Rectal smooth muscle tissue (tissue), 1 donor: ENCODE data around the gene ERBB4.
"Not testable (repeated sequence)": the region's sequence is repeated elsewhere in the genome, so short reads cannot be mapped to it uniquely, and the experiment has no call there.

Source experiments
- H3K27ac ChIP-seq: one replicate; pipeline ENCODE4 v1.7.0; 2013; ENCODE audit warnings: low read depth, low read length, inconsistent platforms
- H3K27me3 ChIP-seq: one replicate; pipeline ENCODE4 v1.7.0; 2013; ENCODE audit warnings: low read length; ENCODE audit not compliant: control insufficient read depth, insufficient read depth
- H3K36me3 ChIP-seq: one replicate; pipeline ENCODE4 v1.7.0; 2013; ENCODE audit warnings: low read length; ENCODE audit not compliant: control insufficient read depth, insufficient read depth
- H3K4me1 ChIP-seq: one replicate; pipeline ENCODE4 v1.7.0; 2013; ENCODE audit warnings: low read length; ENCODE audit not compliant: control insufficient read depth, insufficient read depth
- H3K4me3 ChIP-seq: one replicate; pipeline ENCODE4 v1.7.0; 2013; ENCODE audit warnings: low read length
- H3K9ac ChIP-seq: one replicate; pipeline ENCODE4 v1.7.0; 2013; ENCODE audit warnings: low read length

ERBB4 gene

DNA sequence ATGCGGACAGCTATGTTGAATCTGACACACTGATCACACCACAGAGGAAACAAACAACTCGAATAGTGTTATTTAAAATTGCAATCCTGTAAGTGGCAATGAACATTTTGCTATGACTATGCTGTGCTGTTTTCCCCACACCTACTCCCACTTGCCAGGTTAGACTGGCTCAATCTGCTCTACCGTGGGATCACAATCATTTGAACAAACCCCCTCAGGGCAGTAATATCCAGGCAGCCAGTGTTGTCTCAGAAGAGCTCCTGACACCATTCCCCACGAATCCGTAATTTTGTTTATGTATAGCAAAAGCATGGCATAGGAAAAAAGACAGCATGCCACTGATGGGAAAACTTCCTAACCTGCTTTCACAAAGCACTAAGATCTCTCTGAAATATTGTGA, 284.3 kb downstream of the ERBB4 start:
- H3K27ac ChIP-seq = no peak overlapping the region
- no peak overlapping the region for H3K9ac ChIP-seq
- H3K36me3 ChIP-seq = no peaks in the 10 kb centered on the region
- H3K27me3 ChIP-seq = no peaks in the 10 kb centered on the region
- H3K4me1 ChIP-seq = no peaks in the 10 kb centered on the region
- no peak overlapping the region for H3K4me3 ChIP-seq

GRCh38 chr2:212249451-212249850, 289.2 kb downstream of the ERBB4 start:
- no peak overlapping the region for H3K4me3 ChIP-seq
- H3K27me3 ChIP-seq = no peaks in the 10 kb centered on the region
- no peaks in the 10 kb centered on the region for H3K36me3 ChIP-seq
- H3K27ac ChIP-seq = no peak overlapping the region
- H3K4me1 ChIP-seq = no peaks in the 10 kb centered on the region
- H3K9ac ChIP-seq = no peak overlapping the region

- no peak overlapping the region for H3K4me3 ChIP-seq
- H3K4me1 ChIP-seq = no peaks in the 10 kb centered on the region
- no peaks in the 10 kb centered on the region for H3K36me3 ChIP-seq
- H3K27ac ChIP-seq = no peak overlapping the region
- H3K27me3 ChIP-seq = no peaks in the 10 kb centered on the region
- no peak overlapping the region for H3K9ac ChIP-seq
Observed at GRCh38 chr2:212245880-212246279, 292.7 kb downstream of the ERBB4 start.

GRCh38 chr2:212242724-212243123, 295.9 kb downstream of the ERBB4 start:
- Histone ChIP-seq H3K36me3 (no peaks in the 10 kb centered on the region), H3K27me3 (no peaks in the 10 kb centered on the region), H3K9ac (no peak overlapping the region), H3K4me3 (no peak overlapping the region), H3K4me1 (no peaks in the 10 kb centered on the region), H3K27ac (no peak overlapping the region)

DNA sequence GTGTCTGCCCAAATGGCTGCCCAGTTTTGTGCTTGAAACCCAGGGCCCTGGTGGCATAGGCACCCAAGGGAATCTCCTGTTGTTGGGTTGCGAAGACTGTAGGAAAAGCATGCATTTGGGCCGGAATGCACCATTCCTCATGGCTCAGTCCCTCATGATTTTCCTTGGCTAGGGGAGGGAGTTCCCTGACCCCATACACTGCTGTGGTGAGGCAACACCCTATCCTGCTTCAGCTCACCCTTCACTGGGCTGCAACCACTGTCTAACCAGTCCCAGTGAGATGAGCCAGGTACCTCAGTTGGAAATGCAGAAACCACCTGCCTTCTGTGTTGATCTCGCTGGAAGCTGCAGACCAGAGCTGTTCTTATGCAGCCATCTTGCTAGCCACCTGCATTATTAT, 300.4 kb downstream of the ERBB4 start:
- H3K27me3 ChIP-seq, H3K4me3 ChIP-seq, H3K27ac ChIP-seq, H3K36me3 ChIP-seq, H3K4me1 ChIP-seq, H3K9ac ChIP-seq: not testable (repeated sequence)

DNA sequence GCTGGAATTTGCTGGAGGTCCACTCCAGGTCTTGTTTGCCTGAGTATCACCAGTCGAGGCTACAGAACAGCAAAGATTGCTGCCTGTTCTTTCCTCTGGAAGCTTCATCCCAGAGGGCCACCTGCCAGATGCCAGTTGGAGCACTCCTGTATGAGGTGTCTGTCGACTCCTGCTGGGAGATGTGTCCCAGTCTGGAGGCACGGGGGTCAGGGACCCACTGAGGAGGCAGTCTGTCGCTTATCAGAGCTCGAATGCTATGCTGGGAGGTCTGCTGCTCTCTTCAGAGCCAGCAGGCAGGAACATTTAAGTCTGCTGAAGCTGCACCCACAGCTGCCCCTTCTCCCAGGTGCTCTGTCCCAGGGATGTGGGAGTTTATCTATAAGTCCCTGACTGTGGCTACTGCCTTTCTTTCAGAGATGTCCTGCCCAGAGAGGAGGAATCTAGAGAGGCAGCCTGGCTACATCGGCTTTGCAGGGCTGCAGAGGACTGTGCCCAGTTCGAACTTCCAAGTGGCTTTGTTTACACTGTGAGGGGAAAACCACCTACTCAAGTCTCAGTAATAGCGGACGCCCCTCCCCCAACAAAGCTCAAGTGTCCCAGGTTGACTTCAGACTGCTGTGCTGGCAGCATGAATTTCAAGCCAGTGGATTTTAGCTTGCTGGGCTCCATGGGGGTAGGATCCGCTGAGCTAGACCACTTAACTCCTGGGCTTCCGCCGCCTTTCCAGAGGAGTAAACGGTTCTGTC, 301.1 kb downstream of the ERBB4 start:
- Histone ChIP-seq H3K36me3 (no peaks in the 10 kb centered on the region), H3K9ac (no peak overlapping the region), H3K4me3 (no peak overlapping the region), H3K4me1 (no peaks in the 10 kb centered on the region), H3K27me3 (no peaks in the 10 kb centered on the region), H3K27ac (no peak overlapping the region)

GRCh38 chr2:212228743-212229171, 309.8 kb downstream of the ERBB4 start:
- H3K4me1 ChIP-seq = no peaks in the 10 kb centered on the region
- no peak overlapping the region for H3K9ac ChIP-seq
- no peaks in the 10 kb centered on the region for H3K27me3 ChIP-seq

GRCh38 chr2:212227755-212228154, 310.8 kb downstream of the ERBB4 start:
- H3K27ac ChIP-seq = no peak overlapping the region
- H3K4me3 ChIP-seq = no peak overlapping the region
- H3K27me3 ChIP-seq = no peaks in the 10 kb centered on the region
- no peaks in the 10 kb centered on the region for H3K4me1 ChIP-seq
- H3K36me3 ChIP-seq = no peaks in the 10 kb centered on the region
- no peak overlapping the region for H3K9ac ChIP-seq

More at GRCh38 chr2:212228743-212229171, 309.8 kb downstream of the ERBB4 start:
- Histone ChIP-seq H3K4me3 (no peak overlapping the region), H3K27ac (no peak overlapping the region), H3K36me3 (no peaks in the 10 kb centered on the region)

GRCh38 chr2:212226114-212226513, 312.5 kb downstream of the ERBB4 start:
- no peak overlapping the region for H3K27ac ChIP-seq
- no peak overlapping the region for H3K9ac ChIP-seq
- H3K36me3 ChIP-seq = no peaks in the 10 kb centered on the region
- H3K4me1 ChIP-seq = no peaks in the 10 kb centered on the region
- no peak overlapping the region for H3K4me3 ChIP-seq
- H3K27me3 ChIP-seq = no peaks in the 10 kb centered on the region

GRCh38 chr2:212223696-212224095, 314.9 kb downstream of the ERBB4 start:
- H3K27ac ChIP-seq = no peak overlapping the region
- H3K9ac ChIP-seq = no peak overlapping the region
- no peaks in the 10 kb centered on the region for H3K27me3 ChIP-seq
- no peaks in the 10 kb centered on the region for H3K36me3 ChIP-seq
- no peaks in the 10 kb centered on the region for H3K4me1 ChIP-seq
- no peak overlapping the region for H3K4me3 ChIP-seq

DNA sequence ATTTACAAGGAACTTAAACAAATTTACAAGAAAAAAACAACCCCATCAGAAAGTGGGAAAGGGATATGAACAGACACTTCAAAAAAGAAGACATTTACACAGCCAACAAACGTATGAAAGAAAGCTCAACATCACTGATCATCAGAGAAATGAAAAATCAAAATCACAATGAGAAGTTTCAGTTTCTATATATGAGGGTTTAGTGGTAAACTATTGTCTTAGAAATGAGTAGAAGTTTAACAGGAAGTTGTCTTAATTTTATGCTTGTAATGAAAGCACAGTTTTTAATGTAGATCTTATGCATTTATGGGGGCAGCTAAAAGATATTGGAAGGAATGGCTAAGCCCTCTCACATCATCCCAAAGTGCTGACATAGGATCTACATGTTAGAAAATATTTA, 325.4 kb downstream of the ERBB4 start:
- no peaks in the 10 kb centered on the region for H3K4me1 ChIP-seq

DNA sequence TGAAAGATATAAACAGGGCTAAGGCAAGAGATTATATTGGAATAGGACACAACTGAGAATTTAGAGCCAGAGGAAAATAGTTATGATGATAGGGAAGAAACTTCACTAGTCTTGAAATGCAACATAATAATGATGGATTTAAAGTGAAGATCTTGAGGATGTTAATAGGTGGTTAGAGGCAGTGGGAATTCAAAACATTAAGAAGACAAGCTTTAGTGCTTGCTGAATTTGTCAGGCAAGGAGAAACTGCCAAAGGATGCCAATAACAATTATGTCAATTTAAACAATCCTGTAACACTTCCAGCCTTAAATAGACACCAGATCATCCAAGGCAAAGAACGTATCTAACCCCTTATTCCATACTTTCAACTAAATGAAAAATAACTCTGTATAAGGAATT, 330.1 kb downstream of the ERBB4 start:
- no peaks in the 10 kb centered on the region for H3K4me1 ChIP-seq

More for the DNA sequence above, 325.4 kb downstream of the ERBB4 start:
- Histone ChIP-seq H3K36me3 (no peaks in the 10 kb centered on the region), H3K27me3 (no peaks in the 10 kb centered on the region), H3K27ac (no peak overlapping the region), H3K4me3 (no peak overlapping the region), H3K9ac (no peak overlapping the region)

GRCh38 chr2:212197776-212198175, 340.8 kb downstream of the ERBB4 start:
- Histone ChIP-seq H3K4me3 (no peak overlapping the region), H3K4me1 (no peaks in the 10 kb centered on the region), H3K27me3 (no peaks in the 10 kb centered on the region), H3K9ac (no peak overlapping the region), H3K27ac (no peak overlapping the region), H3K36me3 (no peaks in the 10 kb centered on the region)

More for the DNA sequence above, 330.1 kb downstream of the ERBB4 start:
- Histone ChIP-seq H3K36me3 (no peaks in the 10 kb centered on the region), H3K27ac (no peak overlapping the region), H3K4me3 (no peak overlapping the region), H3K27me3 (no peaks in the 10 kb centered on the region), H3K9ac (no peak overlapping the region)
